ENCODE results near the gene PODXL.

PODXL gene

GRCh38 chr7:131563918-131564317, 7.5 kb upstream of the PODXL start:
- ATAC-seq (no peak), DNase-seq (no peak)

DNA sequence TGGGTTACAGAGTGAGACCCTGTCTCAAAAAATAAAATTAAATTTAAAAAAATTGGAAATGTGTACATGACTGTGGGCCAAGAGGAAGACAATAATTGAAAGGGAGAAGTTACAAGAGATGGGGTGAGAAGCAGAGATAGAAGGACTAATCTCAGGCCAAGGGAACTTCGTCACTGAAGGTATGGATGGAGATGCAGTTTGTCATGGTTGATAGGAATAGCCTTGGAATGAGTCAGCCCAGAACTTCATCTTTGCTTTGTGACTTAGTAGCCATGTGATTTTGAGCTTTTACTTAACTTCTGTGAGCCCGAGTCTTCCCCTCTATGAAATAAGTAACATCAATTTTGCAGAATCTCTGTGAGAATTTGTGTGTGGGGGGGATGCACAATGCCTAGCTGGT, 6.5 kb upstream of the PODXL start:
- ATAC-seq (no peak), DNase-seq (no peak)

DNA sequence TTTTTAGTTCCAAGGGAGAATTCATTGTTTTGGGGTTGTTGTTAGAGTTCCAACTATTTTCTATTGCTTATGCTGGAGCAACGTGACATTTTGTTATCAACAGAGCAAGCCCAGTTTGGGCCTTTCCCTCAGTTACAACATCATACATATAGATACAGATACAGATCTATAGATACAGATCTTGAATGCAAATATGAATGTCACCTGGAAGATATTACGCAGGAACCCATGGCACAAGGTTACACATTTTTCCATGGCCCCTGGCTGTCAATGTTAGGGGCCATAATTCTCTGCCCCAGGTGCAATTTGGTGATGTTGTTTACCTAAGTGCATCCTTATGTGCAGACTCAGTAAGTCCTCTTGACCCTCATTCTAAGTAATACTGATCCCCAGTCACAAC, 3.6 kb upstream of the PODXL start:
- DNase-seq: no peak
- no peak for ATAC-seq

DNA sequence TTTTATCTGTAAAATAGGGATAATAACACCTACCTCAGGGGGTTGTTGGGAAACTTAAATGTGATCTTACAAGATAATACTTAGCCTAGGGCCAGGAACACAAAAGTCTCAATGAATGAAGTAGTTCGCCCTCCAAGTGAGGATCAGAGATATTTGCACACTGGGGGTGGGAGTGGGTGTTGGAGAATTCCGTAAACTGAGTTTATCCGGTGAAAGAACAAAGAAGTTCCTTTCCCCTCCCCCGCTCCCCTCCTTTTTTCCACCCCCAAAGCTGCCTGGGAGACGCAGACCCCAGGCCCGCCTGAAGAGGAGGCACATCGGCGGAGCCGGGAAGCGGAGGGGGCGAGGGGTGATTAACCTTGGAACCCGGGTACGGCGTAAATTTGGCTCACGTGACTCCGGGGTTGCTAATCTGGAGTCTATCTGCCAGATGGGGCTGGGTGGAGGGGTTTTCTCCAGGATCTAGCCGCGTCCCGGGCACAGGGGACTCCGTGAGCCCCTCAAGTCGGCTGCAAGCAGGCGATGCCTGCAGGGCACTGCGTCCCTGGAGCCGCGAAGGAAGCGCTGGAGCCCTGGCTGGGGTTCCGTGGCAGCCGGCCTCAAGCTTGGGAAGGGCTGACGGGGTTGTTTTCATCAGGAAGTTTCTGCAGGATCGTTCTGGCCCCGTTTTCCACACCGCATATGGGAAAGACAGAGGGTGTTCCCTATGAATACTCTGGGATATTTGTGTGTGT, 1.4 kb upstream of the PODXL start:
- ATAC-seq: no peak
- no peak for DNase-seq

DNA sequence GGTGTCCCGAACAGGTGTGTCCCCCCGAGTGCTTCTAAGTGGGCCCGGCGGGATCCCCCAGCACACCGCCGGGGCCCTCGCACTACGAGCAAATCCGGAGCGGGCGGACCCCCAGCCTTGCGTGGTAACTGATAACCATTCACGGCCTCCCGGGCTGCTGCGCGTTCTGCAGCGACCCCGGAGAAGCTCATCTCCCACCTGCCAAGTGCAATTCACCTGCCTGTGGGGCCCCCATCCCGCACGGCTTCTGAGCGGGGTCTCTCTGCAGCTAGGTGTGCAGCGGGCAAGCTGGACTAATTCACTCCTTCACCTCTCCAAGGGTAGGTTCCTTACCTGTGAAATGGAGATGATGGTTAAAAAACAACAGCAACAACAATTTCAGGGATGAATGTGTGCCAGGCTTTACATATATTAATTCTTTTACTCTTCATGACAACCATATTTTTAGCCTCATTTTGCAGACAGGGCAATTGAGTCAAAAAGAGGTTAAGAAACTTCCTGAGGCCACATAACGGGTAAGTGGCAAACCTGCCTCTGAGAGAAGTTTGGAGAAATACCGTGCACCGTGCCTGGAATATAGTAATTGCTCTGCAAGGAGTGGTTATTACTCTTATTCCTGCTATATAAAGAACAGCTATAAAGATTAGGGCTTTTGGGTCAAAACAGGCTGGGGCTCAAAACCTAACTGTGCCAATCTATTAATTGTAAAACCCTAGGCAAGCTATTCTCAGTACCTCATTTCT, 652 bp upstream of the PODXL start:
- ATAC-seq: no peak
- DNase-seq: peak; percentile 17

- ATAC-seq: no peak
- DNase-seq: peak; percentile 14
These were observed 826 bp downstream of the PODXL start for GRCh38 chr7:131555552-131556052.

GRCh38 chr7:131554880-131555516, 1.4 kb downstream of the PODXL start:
- ATAC-seq: no peak

GRCh38 chr7:131553931-131554330, 2.5 kb downstream of the PODXL start:
- ATAC-seq: no peak

More at GRCh38 chr7:131554880-131555516, 1.4 kb downstream of the PODXL start:
- no peak for DNase-seq

DNA sequence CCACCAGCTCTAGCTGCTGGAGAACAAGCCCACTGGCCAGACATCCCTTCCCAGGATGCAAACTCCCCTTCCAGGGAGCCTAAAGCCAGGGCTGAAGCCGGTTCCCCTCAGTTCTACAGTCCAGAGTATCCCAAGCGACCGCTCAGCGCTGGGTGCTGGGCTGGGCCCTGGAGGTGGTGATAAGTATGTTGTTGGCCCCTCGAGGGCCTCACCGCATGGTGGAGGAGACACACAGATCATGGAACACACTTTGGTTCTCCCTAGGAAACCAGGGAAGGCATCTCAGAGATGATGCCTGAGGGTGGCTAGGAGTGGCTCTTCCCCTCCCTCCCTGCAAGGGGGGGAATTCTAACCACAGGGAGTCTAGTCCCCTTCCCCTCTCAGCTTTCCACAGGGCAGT, 4.4 kb downstream of the PODXL start:
- ATAC-seq: no peak

More at GRCh38 chr7:131553931-131554330, 2.5 kb downstream of the PODXL start:
- no peak for DNase-seq

GRCh38 chr7:131550846-131551245, 5.6 kb downstream of the PODXL start:
- ATAC-seq (no peak), DNase-seq (no peak)

More for the DNA sequence above, 4.4 kb downstream of the PODXL start:
- DNase-seq: no peak

GRCh38 chr7:131548371-131548770, 8.1 kb downstream of the PODXL start:
- ATAC-seq: no peak
- no peak for DNase-seq

- no peak for DNase-seq
- ATAC-seq: no peak
These were observed 8.8 kb downstream of the PODXL start for GRCh38 chr7:131547589-131547988.

GRCh38 chr7:131546583-131547141, 9.8 kb downstream of the PODXL start:
- peak; percentile 60 for DNase-seq
- no peak for ATAC-seq

DNA sequence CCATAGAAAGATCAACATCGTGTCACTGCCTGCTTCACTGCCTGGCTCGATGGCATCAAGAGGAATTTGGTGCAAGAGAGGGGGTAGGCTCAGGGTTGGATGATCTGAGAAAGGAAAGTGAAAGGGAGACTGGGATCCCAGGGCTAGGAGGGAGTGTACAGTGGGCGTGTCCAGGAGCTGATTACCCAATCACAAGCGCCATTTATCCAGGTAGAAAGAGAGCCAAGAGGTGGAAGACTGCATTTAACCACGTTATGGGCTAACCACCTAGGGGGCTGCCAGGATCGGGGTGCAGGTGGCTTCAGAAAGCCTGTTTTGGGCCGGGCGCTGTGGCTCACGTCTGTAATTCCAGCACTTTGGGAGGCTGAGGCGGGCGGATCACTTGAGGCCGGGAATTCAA, 10.3 kb downstream of the PODXL start:
- no peak for DNase-seq
- ATAC-seq: no peak

- DNase-seq (no peak), ATAC-seq (no peak)
These were observed 11.8 kb downstream of the PODXL start for GRCh38 chr7:131544449-131545301.

GRCh38 chr7:131544021-131544420, 12.4 kb downstream of the PODXL start:
- ATAC-seq (no peak), DNase-seq (no peak)

DNA sequence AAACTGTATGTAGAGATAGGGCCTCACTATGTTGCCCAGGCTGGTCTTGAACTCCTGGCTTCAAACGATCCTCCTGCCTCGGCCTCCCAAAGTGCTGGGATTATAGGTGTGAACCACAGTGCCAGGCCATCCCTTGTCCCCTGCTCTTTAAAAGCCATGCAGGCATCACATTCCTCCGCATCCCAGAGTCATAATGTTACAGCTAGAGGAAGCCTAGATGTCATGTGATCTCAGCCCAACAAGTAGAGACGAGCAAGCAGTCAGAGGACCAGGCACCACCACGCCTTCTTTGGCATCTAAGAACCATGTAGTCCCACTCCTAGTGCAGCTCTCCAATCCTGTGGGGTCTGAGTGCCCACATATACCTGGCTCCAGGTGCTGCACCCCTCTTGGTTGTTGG, 13.1 kb downstream of the PODXL start:
- no peak for DNase-seq
- ATAC-seq: no peak

DNA sequence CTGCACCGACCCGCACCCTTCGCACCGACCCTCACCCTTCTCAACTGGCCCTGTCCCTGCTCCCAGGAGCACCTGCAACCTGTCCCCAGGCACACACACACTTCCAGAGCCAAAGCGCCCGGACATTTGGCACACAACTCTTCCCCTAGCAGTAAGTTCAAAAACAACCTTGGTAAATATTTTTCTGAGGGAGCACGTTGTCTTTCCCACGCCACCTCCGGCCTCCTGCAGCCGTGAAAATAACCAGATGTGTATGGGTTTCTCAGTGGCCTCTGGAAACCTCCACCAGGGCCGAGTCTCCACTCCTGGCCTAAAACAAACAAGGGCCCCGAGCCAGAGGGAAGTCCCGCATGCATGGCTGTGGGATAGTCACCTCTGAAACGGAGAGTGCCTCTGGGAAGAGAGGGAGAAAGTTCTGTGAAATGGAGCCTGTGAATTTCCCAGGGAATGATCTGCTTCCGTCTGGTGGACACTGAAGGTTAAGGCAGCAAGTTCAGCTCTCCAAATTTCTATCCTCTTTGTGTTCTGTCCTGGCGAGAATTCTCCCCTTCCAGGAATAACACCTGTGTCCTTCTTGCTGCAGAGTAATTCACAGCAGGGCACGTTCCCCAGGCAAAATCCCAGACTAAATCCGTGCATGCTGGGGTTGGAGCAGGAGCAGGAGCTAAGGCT, 15.8 kb downstream of the PODXL start:
- ATAC-seq (no peak), DNase-seq (no peak)

DNA sequence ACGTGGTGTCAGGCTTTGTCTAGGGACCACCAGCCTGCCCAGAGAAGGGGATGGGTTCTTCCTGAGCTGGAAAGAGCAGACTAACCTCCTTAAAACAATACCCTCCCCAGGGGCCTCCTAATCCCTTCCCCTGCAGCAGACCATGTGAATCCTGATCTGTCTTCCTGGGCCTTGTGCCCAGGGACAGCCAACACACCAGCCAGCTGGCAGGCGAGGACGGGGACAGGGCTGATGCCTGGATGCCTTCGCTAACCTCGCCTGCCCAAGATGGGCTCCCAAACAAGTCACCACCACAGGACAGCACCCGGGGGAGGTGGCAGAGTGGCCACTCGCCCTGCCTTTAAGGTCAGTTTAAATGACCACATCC, 17.6 kb downstream of the PODXL start:
- DNase-seq: no peak

GRCh38 chr7:131538071-131538812, 18.2 kb downstream of the PODXL start:
- DNase-seq: no peak
- ATAC-seq: no peak

More for the DNA sequence above, 17.6 kb downstream of the PODXL start:
- no peak for ATAC-seq

All from stimulated activated naive CD8-positive, alpha-beta T cell treated with anti-CD3 and anti-CD28 coated beads, Interleukin-15, Interleukin-2, amounts not matched to agents 100 U/mL and 50 U/mL, for 24 hours (primary cell).